ENCODE results near the gene CACNA1D. TPM values are rescaled to one million over a fixed set of nuclear protein-coding genes. Genes with fewer than 3 reads are reported as not detected.

Gene CACNA1D
- total RNA-seq, 1 donor from 2014 or later = 0.95 TPM

DNA sequence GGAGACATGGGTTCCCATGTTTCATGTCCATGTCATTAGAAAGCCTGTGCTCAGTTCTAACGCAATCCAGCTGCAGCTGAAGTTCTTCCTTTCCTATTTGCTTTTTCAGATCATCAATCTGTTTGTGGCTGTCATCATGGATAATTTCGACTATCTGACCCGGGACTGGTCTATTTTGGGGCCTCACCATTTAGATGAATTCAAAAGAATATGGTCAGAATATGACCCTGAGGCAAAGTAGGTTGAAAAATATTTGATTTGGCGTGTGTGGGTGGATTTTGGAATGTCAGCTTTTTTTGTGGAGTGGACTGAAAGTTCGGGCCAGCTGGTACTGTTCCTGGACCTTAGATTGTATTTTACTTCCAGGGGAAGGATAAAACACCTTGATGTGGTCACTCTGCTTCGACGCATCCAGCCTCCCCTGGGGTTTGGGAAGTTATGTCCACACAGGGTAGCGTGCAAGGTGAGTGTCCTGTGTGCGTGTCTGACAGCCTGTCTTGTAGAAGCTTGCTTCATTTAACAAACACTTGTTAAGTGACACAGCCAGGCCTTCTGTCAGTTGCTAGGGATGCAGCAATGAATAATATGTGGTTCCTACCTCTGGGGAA, 282.2 kb downstream of the CACNA1D start:
- Mint-ChIP-seq H3K27ac (ENCODE audit: unreplicated experiment) (no peak overlapping the region), H3K4me3 (ENCODE audit: unreplicated experiment) (no peak overlapping the region), H3K27me3 (ENCODE audit: low read depth) (peaks cover 5% of the 10 kb centered on the region)

DNA sequence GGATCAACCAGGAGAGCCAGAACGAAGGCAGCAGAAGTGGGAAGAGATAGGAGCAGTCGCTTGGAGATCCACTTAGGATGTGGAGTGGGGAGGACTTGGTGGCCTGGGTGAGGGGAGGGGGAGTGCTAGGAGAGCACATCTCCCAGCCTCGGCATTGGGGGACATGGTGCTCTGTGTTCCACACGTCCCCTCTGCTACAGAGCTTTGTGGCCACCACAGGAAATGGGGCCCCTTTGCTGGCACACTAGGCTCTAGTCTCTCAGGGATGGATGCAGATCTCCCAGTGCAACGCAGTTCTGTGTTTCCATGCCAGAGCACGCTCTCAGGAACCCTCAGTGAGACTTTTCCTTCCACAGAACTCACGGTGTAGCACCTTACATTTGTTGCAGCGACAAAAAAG, 283.1 kb downstream of the CACNA1D start:
- H3K4me3 Mint-ChIP-seq (ENCODE audit: unreplicated experiment) = no peak overlapping the region
- TF ChIP-seq, protein P1, sequence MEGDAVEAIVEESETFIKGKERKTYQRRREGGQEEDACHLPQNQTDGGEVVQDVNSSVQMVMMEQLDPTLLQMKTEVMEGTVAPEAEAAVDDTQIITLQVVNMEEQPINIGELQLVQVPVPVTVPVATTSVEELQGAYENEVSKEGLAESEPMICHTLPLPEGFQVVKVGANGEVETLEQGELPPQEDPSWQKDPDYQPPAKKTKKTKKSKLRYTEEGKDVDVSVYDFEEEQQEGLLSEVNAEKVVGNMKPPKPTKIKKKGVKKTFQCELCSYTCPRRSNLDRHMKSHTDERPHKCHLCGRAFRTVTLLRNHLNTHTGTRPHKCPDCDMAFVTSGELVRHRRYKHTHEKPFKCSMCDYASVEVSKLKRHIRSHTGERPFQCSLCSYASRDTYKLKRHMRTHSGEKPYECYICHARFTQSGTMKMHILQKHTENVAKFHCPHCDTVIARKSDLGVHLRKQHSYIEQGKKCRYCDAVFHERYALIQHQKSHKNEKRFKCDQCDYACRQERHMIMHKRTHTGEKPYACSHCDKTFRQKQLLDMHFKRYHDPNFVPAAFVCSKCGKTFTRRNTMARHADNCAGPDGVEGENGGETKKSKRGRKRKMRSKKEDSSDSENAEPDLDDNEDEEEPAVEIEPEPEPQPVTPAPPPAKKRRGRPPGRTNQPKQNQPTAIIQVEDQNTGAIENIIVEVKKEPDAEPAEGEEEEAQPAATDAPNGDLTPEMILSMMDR (IDR thresholded peaks at IDR 0.05) = no peak
- H3K9me3 Mint-ChIP-seq (ENCODE audit: low read depth) = no peaks in the 10 kb centered on the region
- no peak overlapping the region for H3K27ac Mint-ChIP-seq (ENCODE audit: unreplicated experiment)
- peaks cover 5% of the 10 kb centered on the region for H3K27me3 Mint-ChIP-seq (ENCODE audit: low read depth)
- DNase-seq (ENCODE audit: low spot score) = no peak
- H3K36me3 Mint-ChIP-seq (ENCODE audit: low read depth) = no peaks in the 10 kb centered on the region
- peaks cover 35% of the 10 kb centered on the region for H3K4me1 Mint-ChIP-seq (ENCODE audit: low read depth)

More for the DNA sequence above, 282.2 kb downstream of the CACNA1D start:
- Mint-ChIP-seq H3K9me3 (ENCODE audit: low read depth) (no peaks in the 10 kb centered on the region), H3K36me3 (ENCODE audit: low read depth) (no peaks in the 10 kb centered on the region), H3K4me1 (ENCODE audit: low read depth) (peaks cover 36% of the 10 kb centered on the region)
- TF ChIP-seq, protein P1 (IDR thresholded peaks at IDR 0.05) = no peak
- no peak for DNase-seq (ENCODE audit: low spot score)

DNA sequence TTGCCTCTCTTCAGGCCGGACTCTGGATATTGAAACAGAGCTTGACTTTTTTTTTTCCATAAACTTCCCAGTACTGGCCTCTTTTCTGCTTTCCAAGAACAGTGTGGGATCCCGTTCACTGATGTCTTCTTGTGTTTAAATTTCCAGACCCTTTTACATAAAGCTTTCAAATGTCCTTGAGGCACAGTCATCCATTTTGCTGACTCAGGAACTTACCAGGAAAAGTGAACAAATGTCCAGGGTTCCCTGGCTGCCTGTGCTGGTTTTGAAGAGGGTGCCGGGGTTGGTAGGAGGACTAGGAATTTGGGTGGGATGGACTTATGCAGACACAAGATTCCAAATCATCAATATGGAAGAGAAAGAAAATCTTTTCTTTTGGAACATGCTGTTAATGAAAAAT, 283.7 kb downstream of the CACNA1D start:
- H3K9me3 Mint-ChIP-seq (ENCODE audit: low read depth) = no peaks in the 10 kb centered on the region
- no peak overlapping the region for H3K27ac Mint-ChIP-seq (ENCODE audit: unreplicated experiment)
- TF ChIP-seq, protein P1 (IDR thresholded peaks at IDR 0.05) = no peak
- no peak overlapping the region for H3K4me3 Mint-ChIP-seq (ENCODE audit: unreplicated experiment)
- peaks cover 8% of the 10 kb centered on the region for H3K27me3 Mint-ChIP-seq (ENCODE audit: low read depth)
- DNase-seq (ENCODE audit: low spot score) = no peak
- H3K36me3 Mint-ChIP-seq (ENCODE audit: low read depth) = no peaks in the 10 kb centered on the region
- peaks cover 28% of the 10 kb centered on the region for H3K4me1 Mint-ChIP-seq (ENCODE audit: low read depth)

DNA sequence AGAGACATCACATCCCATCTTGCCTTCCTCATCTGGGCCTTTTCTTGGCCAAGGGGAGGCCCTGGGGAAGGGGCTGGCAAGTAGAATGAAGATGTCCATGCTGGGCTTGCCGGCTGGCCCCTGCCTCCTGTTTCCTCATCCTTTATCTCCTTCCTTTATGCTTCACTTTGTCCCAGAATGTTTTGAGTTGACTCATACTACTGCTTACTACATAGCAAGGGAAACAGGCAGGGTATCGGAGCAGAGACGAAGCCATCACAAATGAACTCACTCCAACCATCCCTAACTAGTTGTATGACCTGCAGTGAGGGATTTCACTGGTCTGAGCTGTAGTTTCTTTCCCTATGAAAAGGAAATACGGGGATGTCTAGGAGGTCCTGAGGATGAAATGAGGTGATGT, 285.8 kb downstream of the CACNA1D start:
- peaks cover 16% of the 10 kb centered on the region for H3K27me3 Mint-ChIP-seq (ENCODE audit: low read depth)
- peaks cover 17% of the 10 kb centered on the region for H3K4me1 Mint-ChIP-seq (ENCODE audit: low read depth)
- TF ChIP-seq, protein P1 (IDR thresholded peaks at IDR 0.05) = no peak
- H3K27ac Mint-ChIP-seq (ENCODE audit: unreplicated experiment) = no peak overlapping the region
- no peaks in the 10 kb centered on the region for H3K36me3 Mint-ChIP-seq (ENCODE audit: low read depth)
- H3K9me3 Mint-ChIP-seq (ENCODE audit: low read depth) = no peaks in the 10 kb centered on the region
- DNase-seq (ENCODE audit: low spot score) = no peak
- H3K4me3 Mint-ChIP-seq (ENCODE audit: unreplicated experiment) = no peak overlapping the region

DNA sequence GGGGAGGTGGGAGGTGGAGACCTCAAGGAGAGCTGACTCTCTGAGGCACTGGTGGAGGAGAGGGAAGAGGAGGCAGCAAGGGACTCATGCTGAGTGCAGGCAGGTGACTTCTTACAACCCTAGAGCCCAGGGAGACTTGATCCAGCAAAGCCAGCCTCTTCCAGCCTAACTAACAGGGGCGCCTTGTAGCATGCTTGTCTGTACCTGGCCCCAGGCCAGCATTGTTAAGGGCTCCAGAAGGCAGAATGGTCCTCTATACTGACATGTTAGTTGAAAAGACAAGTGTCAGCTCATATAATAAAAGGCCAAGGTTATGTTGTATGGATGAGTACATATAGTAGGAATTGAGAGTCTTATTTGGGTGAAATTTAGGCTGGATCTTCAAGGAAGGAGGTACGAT, 286.4 kb downstream of the CACNA1D start:
- Mint-ChIP-seq H3K4me3 (ENCODE audit: unreplicated experiment) (no peak overlapping the region), H3K27me3 (ENCODE audit: low read depth) (peaks cover 16% of the 10 kb centered on the region), H3K27ac (ENCODE audit: unreplicated experiment) (no peak overlapping the region), H3K36me3 (ENCODE audit: low read depth) (no peaks in the 10 kb centered on the region), H3K4me1 (ENCODE audit: low read depth) (peaks cover 14% of the 10 kb centered on the region), H3K9me3 (ENCODE audit: low read depth) (no peaks in the 10 kb centered on the region)
- TF ChIP-seq, protein P1 (IDR thresholded peaks at IDR 0.05) = no peak
- DNase-seq (ENCODE audit: low spot score) = no peak
